ENCODE data around the gene DNAJB14.

Gene DNAJB14

DNA sequence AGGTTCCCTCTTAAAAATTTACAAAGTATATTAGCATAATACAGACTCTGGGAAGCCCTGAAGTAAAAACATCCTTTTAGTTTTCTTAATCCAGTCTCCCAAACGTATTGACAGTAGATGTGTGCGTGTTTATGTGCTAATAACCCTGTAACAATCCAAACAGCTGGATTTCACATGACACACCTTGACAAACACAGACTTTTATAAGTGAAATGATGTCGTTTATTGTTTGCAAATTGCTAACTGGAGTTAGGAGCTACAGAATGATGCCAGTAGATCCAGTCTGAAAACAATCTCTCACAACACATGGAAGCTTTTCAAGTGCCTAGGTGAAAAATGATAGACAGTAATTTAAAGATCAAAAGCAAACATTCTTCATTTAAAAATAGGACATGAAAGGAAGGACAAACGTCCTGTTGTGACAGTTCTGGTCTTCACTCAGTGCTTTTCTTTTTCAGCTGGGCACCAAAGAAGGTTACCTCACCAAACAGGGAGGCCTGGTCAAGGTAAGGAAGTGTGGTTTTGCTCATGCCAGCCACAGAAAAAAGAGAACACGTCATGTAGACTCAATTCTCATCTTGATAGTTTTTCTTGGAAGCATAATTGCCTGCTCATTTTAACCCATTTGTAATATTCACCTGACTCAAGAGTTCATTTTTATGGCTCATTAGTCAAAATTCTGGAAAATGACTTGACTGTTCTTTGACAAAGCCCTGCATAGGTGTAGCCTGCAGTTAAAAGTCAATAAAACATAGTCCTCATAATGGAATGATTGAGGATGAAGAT lies 85.1 kb downstream of the DNAJB14 start:
- DNase-seq = no peak

DNA sequence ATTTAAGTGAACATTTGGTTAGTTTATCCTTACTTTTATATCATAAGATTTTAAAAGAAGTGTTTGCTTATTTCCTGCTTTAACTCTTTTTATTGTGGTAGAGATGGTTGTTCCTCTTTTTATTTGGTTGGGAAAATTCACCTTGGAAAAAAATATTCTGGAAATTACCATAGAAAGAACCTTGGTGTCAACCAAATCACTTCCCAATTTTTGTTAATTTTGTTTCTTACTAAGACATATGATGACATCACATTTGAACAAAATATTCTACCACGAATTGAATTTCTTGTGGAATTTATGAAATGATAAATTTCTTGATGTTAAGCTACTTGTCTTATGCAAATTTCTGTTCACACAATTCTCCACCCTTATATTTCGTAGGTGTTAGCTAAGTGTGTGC lies 85.9 kb downstream of the DNAJB14 start:
- no peak for DNase-seq

GRCh38 chr4:99859618-99860017 lies 86.8 kb downstream of the DNAJB14 start:
- no peak for DNase-seq

DNA sequence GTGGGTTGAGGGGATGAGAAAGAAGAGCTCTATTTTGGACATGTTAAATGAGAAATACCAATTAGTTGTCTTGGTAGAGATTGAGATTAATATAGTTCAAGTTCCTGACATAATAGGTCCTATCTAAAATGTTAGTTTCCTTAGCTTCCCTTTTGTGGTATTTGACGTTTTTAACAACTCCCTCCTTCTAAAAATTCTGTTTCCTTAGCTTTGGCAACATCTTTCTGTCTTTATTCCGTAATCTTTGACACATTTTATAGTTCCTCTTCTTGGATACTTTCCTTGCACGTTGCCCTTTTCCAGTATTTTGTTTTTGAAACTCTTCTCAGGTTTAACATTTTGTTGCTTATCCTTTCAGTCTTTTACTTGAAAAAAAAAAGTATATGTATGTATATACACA lies 89.1 kb downstream of the DNAJB14 start:
- no peak for DNase-seq

- no peak for DNase-seq
Measured at GRCh38 chr4:99856166-99856565, 90.3 kb downstream of the DNAJB14 start.

DNA sequence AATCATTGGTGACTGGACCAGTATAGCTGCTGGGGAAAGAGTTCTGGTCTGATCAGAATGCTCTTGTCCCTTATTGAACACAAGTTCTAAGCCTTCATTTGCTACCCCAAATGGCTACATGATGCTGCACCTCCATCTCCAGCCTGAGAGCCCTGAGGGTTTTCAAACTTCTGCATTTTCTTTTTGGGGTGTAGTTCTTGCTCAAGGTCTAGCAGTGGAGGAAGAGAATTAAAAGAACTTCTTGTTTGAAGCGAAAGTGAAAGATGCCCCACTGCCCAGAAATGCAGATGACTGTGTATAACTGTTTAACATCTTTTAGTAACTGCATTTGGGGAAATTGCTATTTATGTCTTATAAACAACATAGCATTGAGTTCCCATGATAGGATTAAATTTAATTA lies 90.7 kb downstream of the DNAJB14 start:
- DNase-seq = no peak

DNA sequence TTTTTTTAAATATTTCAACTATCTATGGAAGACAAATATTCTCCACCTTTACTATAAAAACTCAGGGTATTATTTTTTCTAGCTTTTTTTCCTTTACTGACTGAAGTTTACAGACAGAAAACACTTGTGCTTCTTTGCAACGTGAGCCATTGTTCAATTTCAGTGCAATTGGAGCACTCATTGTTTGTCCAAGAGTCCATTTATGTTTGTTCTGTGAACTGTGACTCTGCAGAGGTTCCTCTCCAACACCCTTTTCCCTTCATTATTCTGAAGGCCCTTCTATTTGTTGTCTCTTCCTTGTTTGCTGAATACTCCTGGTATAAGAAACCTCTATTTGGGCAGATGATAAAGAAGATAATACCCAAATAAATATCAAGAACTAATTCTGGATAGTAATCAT lies 92.4 kb downstream of the DNAJB14 start:
- DNase-seq = no peak

- no peak for DNase-seq
Measured at GRCh38 chr4:99853190-99853589, 93.2 kb downstream of the DNAJB14 start.

DNA sequence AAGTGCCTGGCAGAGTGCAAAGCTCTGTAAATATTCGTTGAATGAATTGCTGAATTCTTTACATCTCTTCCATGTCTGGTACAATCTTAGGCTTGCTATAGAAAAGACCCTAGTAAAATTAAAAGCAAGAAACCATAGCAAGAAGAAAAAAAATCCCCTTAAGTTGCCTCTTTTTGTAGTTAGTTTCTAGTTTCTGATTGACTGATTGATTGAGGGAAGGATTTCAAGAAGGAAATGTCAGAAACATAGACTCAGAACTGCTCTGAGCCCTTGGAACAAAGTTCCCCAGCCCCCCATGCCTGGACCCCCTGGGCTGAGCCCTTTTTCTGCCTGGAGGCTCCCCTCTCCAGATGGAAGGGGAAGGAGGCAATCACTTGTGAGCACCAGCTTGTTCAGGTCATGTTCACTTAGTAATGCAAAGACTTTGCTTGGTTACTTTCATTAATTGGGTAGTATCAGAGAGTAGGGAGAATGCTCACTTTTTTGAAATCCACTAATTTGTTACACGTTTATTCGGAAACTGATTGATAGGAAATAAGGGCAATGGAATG lies 94.1 kb downstream of the DNAJB14 start:
- DNase-seq = no peak

- DNase-seq = no peak
Measured at GRCh38 chr4:99848591-99849001, 97.8 kb downstream of the DNAJB14 start.

DNA sequence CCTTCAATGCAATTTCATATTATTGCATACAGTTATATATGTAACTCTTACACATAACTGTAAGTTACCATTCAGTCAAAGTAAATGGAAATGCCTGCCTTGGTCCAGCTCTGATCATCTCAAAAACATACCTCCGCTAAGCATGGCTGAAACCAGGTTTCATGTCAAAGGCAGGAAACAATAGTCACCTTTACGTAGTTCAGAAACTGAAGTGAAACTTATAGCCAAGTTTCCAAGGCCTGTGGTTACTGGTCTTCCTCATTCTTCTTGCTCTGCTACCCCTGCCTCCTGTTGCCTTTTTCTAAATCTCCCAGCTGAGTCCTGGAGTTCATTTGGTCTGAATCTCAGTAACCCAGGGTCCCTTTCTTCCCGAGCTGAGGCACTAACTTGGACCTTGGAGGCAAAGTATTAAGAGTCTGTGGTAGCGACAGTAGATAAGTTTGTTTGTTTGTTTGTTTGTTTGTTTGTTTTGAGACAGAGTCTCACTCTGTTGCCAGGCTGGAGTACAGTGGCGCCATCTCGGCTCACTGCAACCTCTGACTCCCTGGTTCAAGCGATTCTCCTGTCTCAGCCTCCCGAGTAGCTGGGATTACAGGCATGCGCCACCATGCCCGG lies 98.9 kb downstream of the DNAJB14 start:
- DNase-seq = no peak

DNA sequence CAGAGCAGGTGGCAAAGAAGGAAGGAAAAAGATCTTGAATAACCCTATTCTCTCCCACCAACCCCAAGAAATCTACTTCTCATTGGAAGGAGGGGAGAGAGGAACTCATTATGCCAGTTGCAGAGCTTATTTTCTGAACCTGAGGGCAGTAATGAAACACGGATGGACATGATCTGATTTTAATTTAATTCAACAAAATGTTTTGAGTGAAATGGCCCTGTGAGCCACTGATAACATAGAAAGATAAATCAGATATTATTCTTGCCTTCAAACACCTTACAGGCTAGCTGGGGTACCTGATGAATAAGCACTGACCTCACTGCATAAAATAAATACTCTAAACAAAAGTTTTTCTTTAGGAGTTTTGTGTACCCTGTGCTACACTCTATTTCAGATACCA lies 99.5 kb downstream of the DNAJB14 start:
- no peak for DNase-seq
